Liver (tissue), 9 donors: ENCODE results near the gene FAM227B. TPM values are rescaled to one million over a fixed set of nuclear protein-coding genes. Genes with fewer than 3 reads are reported as not detected.

Experiments
- DNase-seq: peaks from one replicate; pipeline ENCODE4 v3.0.0-alpha.2; 2017; ENCODE audit warnings: low spot score
- H3K27ac ChIP-seq, 2 donors: one replicate each; pipeline ENCODE4 v1.7.0; 2013; ENCODE audit warnings: inconsistent platforms in 2 of 2, low read length in 2 of 2, control low read depth in 1 of 2, low read depth in 1 of 2, mild to moderate bottlenecking in 1 of 2
- H3K27me3 ChIP-seq, 4 donors: one replicate each; pipeline versions ENCODE4 v1.6.1 to v1.7.0; 2013; ENCODE audit warnings: low read length in 3 of 4, inconsistent platforms in 1 of 4, mild to moderate bottlenecking in 1 of 4, moderate library complexity in 1 of 4; ENCODE audit not compliant: control insufficient read depth in 4 of 4, insufficient read depth in 4 of 4
- H3K36me3 ChIP-seq, 4 donors: one replicate each; pipeline versions ENCODE4 v1.6.1 to v1.7.0; 2013; ENCODE audit warnings: low read length in 3 of 4, mild to moderate bottlenecking in 3 of 4, low read depth in 1 of 4, moderate library complexity in 1 of 4; ENCODE audit not compliant: control insufficient read depth in 4 of 4, insufficient read depth in 3 of 4
- H3K4me1 ChIP-seq, 4 donors: one replicate each; pipeline versions ENCODE4 v1.6.1 to v1.7.0; 2013; ENCODE audit warnings: low read length in 3 of 4, mild to moderate bottlenecking in 3 of 4, moderate library complexity in 1 of 4; ENCODE audit not compliant: control insufficient read depth in 4 of 4, insufficient read depth in 4 of 4
- H3K4me3 ChIP-seq, 3 donors: one replicate each; pipeline versions ENCODE4 v1.6.1 to v1.7.0; 2013; ENCODE audit warnings: low read length in 3 of 3, control low read depth in 1 of 3, low read depth in 1 of 3, mild to moderate bottlenecking in 1 of 3
- H3K9ac ChIP-seq, 2 donors: one replicate each; pipeline ENCODE4 v1.7.0; 2013; ENCODE audit warnings: low read length in 2 of 2, mild to moderate bottlenecking in 2 of 2, moderate library complexity in 2 of 2, control low read depth in 1 of 2, low read depth in 1 of 2
- H3K9me3 ChIP-seq, 4 donors: one replicate each; pipeline versions ENCODE4 v1.6.1 to v1.7.0; 2013; ENCODE audit warnings: low read length in 3 of 4; ENCODE audit not compliant: control insufficient read depth in 4 of 4
- EGR1 ChIP-seq, 2 donors: IDR thresholded peaks; 2 replicates each; pipeline ENCODE4 v1.6.1; 2016 to 2018; ENCODE audit warnings: antibody characterized with exemption in 2 of 2, low read depth in 2 of 2
- FOXA2 ChIP-seq: IDR thresholded peaks from 2 replicates; pipeline ENCODE4 v1.6.1; 2016; ENCODE audit warnings: antibody characterized with exemption
- HNF4A ChIP-seq, 2 donors: conservative IDR thresholded peaks; 2 replicates each; pipeline ENCODE4 v1.6.1; 2016; ENCODE audit warnings: antibody characterized with exemption in 2 of 2, mild to moderate bottlenecking in 2 of 2
- HNF4G ChIP-seq: IDR thresholded peaks from 2 replicates; pipeline ENCODE4 v1.6.1; 2016; ENCODE audit warnings: antibody characterized with exemption
- NR2F2 ChIP-seq: IDR thresholded peaks from 2 replicates; pipeline ENCODE4 v1.6.1; 2016; ENCODE audit warnings: antibody characterized with exemption
- RXRA ChIP-seq, 2 donors: IDR thresholded peaks; 2 replicates each; pipeline ENCODE4 v1.6.1; 2017 to 2018; ENCODE audit warnings: antibody characterized with exemption in 2 of 2, mild to moderate bottlenecking in 1 of 2
- SP1 ChIP-seq: IDR thresholded peaks from 2 replicates; pipeline ENCODE4 v1.6.1; 2018; ENCODE audit warnings: antibody characterized with exemption, mild to moderate bottlenecking
- TAF1 ChIP-seq: conservative IDR thresholded peaks from 2 replicates; pipeline ENCODE4 v1.6.1; 2016; ENCODE audit warnings: antibody characterized with exemption, mild to moderate bottlenecking
- WGBS: extraction: QIAGEN DNeasy Blood & Tissue Kit; methylation state at CpG from one replicate; pipeline ENCODE4 v1.1.7; 2013; 5-methylcytosine and 5-hydroxymethylcytosine counted together
- polyA plus RNA-seq, 2 donors: library from polyadenylated mRNA; stranded (reverse) in 1 of 2; unstranded in 1 of 2; fragments of 200-250 nt in 1 of 2; fragments of >200 nt in 1 of 2; fragmentation: Nextera tagmentation in 1 of 2; extraction: Ambion mirVana in 1 of 2; gene quantifications; one replicate each; pipeline versions ENCODE4 v1.2.1 to v1.2.3, GENCODE V29; 2013 to 2015
- total RNA-seq, 2 donors: library from RNA; depleted of rRNA; stranded (reverse); fragments of >200 nt; gene quantifications; one replicate each; pipeline ENCODE4 v1.2.3, GENCODE V29; 2014
- TF ChIP-seq, protein P1 (sequence below): IDR thresholded peaks from 2 replicates; pipeline ENCODE4 v1.6.1; 2016; ENCODE audit warnings: antibody characterized with exemption, mild to moderate bottlenecking
- TF ChIP-seq, protein P2 (sequence below): fragments of 150-350 bp; IDR thresholded peaks from 2 replicates; pipeline ENCODE4 v1.5.1; 2017; ENCODE audit warnings: improper control_type of control experiment, low read depth, low read length; ENCODE audit not compliant: missing input control
- TF ChIP-seq, protein P3 (sequence below): IDR thresholded peaks from 2 replicates; pipeline ENCODE4 v1.6.1; 2016; ENCODE audit warnings: antibody characterized with exemption
- donor health status: healthy.
- donor health status: healthy.
- donor health status: healthy.
- donor health status: healthy.
- donor health status: healthy.

Gene FAM227B
- total and polyA plus RNA-seq, 4 donors: 1.3 to 5.1 (median 3.8) TPM

DNA sequence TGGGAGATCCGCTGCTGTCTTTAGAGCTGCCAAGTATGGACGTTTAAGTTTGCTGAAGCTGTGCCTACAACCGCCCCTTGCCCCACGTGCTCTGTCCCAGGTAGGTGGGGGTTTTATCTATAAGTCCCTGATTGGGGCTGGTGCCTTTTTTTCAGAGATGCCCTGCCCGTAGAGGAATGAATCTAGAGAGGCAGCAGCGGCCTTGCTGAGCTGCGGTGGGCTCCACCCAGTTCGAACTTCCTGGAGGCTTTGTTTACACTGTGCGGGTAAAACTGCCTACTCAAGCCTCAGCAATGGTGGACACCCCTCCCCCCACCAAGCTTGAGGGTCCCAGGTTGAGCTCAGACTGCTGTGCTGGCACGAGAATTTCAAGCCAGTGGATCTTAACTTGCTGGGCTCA, 281.0 kb downstream of the FAM227B start (continued):
- TF ChIP-seq, protein P1, sequence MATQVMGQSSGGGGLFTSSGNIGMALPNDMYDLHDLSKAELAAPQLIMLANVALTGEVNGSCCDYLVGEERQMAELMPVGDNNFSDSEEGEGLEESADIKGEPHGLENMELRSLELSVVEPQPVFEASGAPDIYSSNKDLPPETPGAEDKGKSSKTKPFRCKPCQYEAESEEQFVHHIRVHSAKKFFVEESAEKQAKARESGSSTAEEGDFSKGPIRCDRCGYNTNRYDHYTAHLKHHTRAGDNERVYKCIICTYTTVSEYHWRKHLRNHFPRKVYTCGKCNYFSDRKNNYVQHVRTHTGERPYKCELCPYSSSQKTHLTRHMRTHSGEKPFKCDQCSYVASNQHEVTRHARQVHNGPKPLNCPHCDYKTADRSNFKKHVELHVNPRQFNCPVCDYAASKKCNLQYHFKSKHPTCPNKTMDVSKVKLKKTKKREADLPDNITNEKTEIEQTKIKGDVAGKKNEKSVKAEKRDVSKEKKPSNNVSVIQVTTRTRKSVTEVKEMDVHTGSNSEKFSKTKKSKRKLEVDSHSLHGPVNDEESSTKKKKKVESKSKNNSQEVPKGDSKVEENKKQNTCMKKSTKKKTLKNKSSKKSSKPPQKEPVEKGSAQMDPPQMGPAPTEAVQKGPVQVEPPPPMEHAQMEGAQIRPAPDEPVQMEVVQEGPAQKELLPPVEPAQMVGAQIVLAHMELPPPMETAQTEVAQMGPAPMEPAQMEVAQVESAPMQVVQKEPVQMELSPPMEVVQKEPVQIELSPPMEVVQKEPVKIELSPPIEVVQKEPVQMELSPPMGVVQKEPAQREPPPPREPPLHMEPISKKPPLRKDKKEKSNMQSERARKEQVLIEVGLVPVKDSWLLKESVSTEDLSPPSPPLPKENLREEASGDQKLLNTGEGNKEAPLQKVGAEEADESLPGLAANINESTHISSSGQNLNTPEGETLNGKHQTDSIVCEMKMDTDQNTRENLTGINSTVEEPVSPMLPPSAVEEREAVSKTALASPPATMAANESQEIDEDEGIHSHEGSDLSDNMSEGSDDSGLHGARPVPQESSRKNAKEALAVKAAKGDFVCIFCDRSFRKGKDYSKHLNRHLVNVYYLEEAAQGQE: no peak
- TF ChIP-seq NR2F2: no peak
- no peak for TF ChIP-seq SP1
- TF ChIP-seq HNF4A (conservative IDR thresholded peaks at IDR 0.05): no peak

- Histone ChIP-seq H3K9ac (no peak overlapping the region), H3K27me3 (no peaks in the 10 kb centered on the region), H3K27ac (no peak overlapping the region), H3K4me3 (no peak overlapping the region), H3K9me3 (no peaks in the 10 kb centered on the region), H3K4me1 (no peaks in the 10 kb centered on the region), H3K36me3 (peaks cover 2 to 5% (median 2%) of the 10 kb centered on the region in 4 donors)
- TF ChIP-seq, protein P2, sequence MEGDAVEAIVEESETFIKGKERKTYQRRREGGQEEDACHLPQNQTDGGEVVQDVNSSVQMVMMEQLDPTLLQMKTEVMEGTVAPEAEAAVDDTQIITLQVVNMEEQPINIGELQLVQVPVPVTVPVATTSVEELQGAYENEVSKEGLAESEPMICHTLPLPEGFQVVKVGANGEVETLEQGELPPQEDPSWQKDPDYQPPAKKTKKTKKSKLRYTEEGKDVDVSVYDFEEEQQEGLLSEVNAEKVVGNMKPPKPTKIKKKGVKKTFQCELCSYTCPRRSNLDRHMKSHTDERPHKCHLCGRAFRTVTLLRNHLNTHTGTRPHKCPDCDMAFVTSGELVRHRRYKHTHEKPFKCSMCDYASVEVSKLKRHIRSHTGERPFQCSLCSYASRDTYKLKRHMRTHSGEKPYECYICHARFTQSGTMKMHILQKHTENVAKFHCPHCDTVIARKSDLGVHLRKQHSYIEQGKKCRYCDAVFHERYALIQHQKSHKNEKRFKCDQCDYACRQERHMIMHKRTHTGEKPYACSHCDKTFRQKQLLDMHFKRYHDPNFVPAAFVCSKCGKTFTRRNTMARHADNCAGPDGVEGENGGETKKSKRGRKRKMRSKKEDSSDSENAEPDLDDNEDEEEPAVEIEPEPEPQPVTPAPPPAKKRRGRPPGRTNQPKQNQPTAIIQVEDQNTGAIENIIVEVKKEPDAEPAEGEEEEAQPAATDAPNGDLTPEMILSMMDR: no peak
- TF ChIP-seq RXRA (IDR thresholded peaks at IDR 0.05) (no peak), NR2F2 (no peak), EGR1 (IDR thresholded peaks at IDR 0.05; ENCODE audit: low read depth in 2 of 2) (no peak), HNF4G (no peak), TAF1 (no peak), FOXA2 (no peak)
- TF ChIP-seq, protein P1: no peak
- TF ChIP-seq, protein P3, sequence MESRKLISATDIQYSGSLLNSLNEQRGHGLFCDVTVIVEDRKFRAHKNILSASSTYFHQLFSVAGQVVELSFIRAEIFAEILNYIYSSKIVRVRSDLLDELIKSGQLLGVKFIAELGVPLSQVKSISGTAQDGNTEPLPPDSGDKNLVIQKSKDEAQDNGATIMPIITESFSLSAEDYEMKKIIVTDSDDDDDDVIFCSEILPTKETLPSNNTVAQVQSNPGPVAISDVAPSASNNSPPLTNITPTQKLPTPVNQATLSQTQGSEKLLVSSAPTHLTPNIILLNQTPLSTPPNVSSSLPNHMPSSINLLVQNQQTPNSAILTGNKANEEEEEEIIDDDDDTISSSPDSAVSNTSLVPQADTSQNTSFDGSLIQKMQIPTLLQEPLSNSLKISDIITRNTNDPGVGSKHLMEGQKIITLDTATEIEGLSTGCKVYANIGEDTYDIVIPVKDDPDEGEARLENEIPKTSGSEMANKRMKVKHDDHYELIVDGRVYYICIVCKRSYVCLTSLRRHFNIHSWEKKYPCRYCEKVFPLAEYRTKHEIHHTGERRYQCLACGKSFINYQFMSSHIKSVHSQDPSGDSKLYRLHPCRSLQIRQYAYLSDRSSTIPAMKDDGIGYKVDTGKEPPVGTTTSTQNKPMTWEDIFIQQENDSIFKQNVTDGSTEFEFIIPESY: no peak
- no peak for DNase-seq
- WGBS: 97% methylated on average over 3 of the region's 3 CpGs
These were observed 288.7 kb downstream of the FAM227B start for GRCh38 chr15:49331951-49332350.
